IPS-20b (cell line): ENCODE results near the gene CABLES1.

Source experiments
- H3K27ac ChIP-seq: one replicate; pipeline ENCODE4 v1.5.1; 2013; ENCODE audit warnings: low read length
- H3K27me3 ChIP-seq: 2 replicates; pipeline ENCODE4 v1.6.1; 2013; ENCODE audit warnings: mild to moderate bottlenecking, low read length, inconsistent platforms; ENCODE audit not compliant: insufficient read depth
- H3K36me3 ChIP-seq: 2 replicates; pipeline ENCODE4 v1.6.1; 2013; ENCODE audit warnings: low read depth, mild to moderate bottlenecking, inconsistent platforms, low read length, moderate library complexity; ENCODE audit not compliant: insufficient read depth
- H3K4me1 ChIP-seq: 2 replicates; pipeline ENCODE4 v1.6.1; 2013; ENCODE audit warnings: mild to moderate bottlenecking, control low read depth, inconsistent platforms, low read length, moderate library complexity; ENCODE audit not compliant: insufficient read depth
- H3K4me3 ChIP-seq: 2 replicates; pipeline ENCODE4 v1.5.1; 2013; ENCODE audit warnings: mild to moderate bottlenecking, low read length, inconsistent platforms
- H3K9ac ChIP-seq: 2 replicates; pipeline ENCODE4 v1.6.1; 2013; ENCODE audit warnings: low read depth, mild to moderate bottlenecking, inconsistent platforms, low read length, moderate library complexity
- H3K9me3 ChIP-seq: 2 replicates; pipeline ENCODE4 v1.6.1; 2013; ENCODE audit warnings: mild to moderate bottlenecking, low read depth, low read length, inconsistent platforms; ENCODE audit not compliant: insufficient read depth

CABLES1 gene

GRCh38 chr18:23177433-23178072 lies 42.3 kb downstream of the CABLES1 start:
- Histone ChIP-seq H3K36me3 (0 out of 2 replicates have a peak, but pooled peaks cover 6% of the 10 kb centered on the region), H3K27ac (no peak overlapping the region), H3K4me1 (peaks cover 9% of the 10 kb centered on the region; the same call in 1 of the 2 replicates), H3K9ac (no peak overlapping the region), H3K4me3 (no peak overlapping the region), H3K27me3 (no peaks in the 10 kb centered on the region), H3K9me3 (no peaks in the 10 kb centered on the region)

- Histone ChIP-seq H3K27ac (no peak overlapping the region), H3K4me1 (peaks cover 4% of the 10 kb centered on the region; the same call in 1 of the 2 replicates), H3K36me3 (0 out of 2 replicates have a peak, but pooled peaks cover 6% of the 10 kb centered on the region), H3K9me3 (no peaks in the 10 kb centered on the region), H3K27me3 (no peaks in the 10 kb centered on the region), H3K9ac (no peak overlapping the region), H3K4me3 (no peak overlapping the region)
These were observed 42.9 kb downstream of the CABLES1 start for GRCh38 chr18:23178201-23178600.

- no peaks in the 10 kb centered on the region for H3K9me3 ChIP-seq
- no peak overlapping the region for H3K27ac ChIP-seq
- 0 out of 2 replicates have a peak, but pooled peaks cover 6% of the 10 kb centered on the region for H3K36me3 ChIP-seq
- H3K4me3 ChIP-seq, result no peak overlapping the region
- H3K27me3 ChIP-seq, result no peaks in the 10 kb centered on the region
- peaks cover 4% of the 10 kb centered on the region; the same call in 1 of the 2 replicates for H3K4me1 ChIP-seq
- no peak overlapping the region for H3K9ac ChIP-seq
These were observed 43.4 kb downstream of the CABLES1 start for GRCh38 chr18:23178661-23179081.

GRCh38 chr18:23179416-23179815 lies 44.1 kb downstream of the CABLES1 start:
- Histone ChIP-seq H3K4me3 (no peak overlapping the region), H3K27ac (peak overlapping the region; percentile 8), H3K9me3 (no peaks in the 10 kb centered on the region), H3K36me3 (0 out of 2 replicates have a peak, but pooled peaks cover 6% of the 10 kb centered on the region), H3K4me1 (peaks cover 7% of the 10 kb centered on the region; the same call in 1 of the 2 replicates), H3K27me3 (no peaks in the 10 kb centered on the region), H3K9ac (no peak overlapping the region)

- H3K36me3 ChIP-seq, result 0 out of 2 replicates have a peak, but pooled peaks cover 6% of the 10 kb centered on the region
These were observed 46.3 kb downstream of the CABLES1 start for GRCh38 chr18:23181547-23181946.

GRCh38 chr18:23182606-23183005 lies 47.3 kb downstream of the CABLES1 start:
- Histone ChIP-seq H3K9me3 (no peaks in the 10 kb centered on the region), H3K4me3 (no peak overlapping the region), H3K4me1 (peaks cover 5% of the 10 kb centered on the region; the same call in 1 of the 2 replicates), H3K9ac (no peak overlapping the region), H3K27ac (no peak overlapping the region), H3K27me3 (no peaks in the 10 kb centered on the region), H3K36me3 (0 out of 2 replicates have a peak, but pooled peaks cover 6% of the 10 kb centered on the region)

More at GRCh38 chr18:23181547-23181946, 46.3 kb downstream of the CABLES1 start:
- Histone ChIP-seq H3K27me3 (no peaks in the 10 kb centered on the region), H3K9ac (no peak overlapping the region), H3K9me3 (no peaks in the 10 kb centered on the region), H3K4me3 (no peak overlapping the region), H3K4me1 (peaks cover 7% of the 10 kb centered on the region; the same call in 1 of the 2 replicates), H3K27ac (no peak overlapping the region)

- 0 out of 2 replicates have a peak, but pooled peaks cover 6% of the 10 kb centered on the region for H3K36me3 ChIP-seq
- no peaks in the 10 kb centered on the region for H3K27me3 ChIP-seq
- no peaks in the 10 kb centered on the region for H3K9me3 ChIP-seq
- no peak overlapping the region for H3K27ac ChIP-seq
- H3K4me1 ChIP-seq, result peaks cover 9% of the 10 kb centered on the region; the same call in 1 of the 2 replicates
- H3K9ac ChIP-seq, result no peak overlapping the region
- no peak overlapping the region for H3K4me3 ChIP-seq
These were observed 48.3 kb downstream of the CABLES1 start for GRCh38 chr18:23183411-23184150.

- Histone ChIP-seq H3K4me1 (peaks cover 9% of the 10 kb centered on the region; the same call in 1 of the 2 replicates), H3K9ac (no peak overlapping the region), H3K27ac (no peak overlapping the region), H3K36me3 (peaks cover 21% of the 10 kb centered on the region; the same call in 1 of the 2 replicates), H3K9me3 (no peaks in the 10 kb centered on the region), H3K4me3 (no peak overlapping the region), H3K27me3 (no peaks in the 10 kb centered on the region)
These were observed 51.5 kb downstream of the CABLES1 start for GRCh38 chr18:23186781-23187180.

- H3K4me3 ChIP-seq, result no peak overlapping the region
- no peak overlapping the region for H3K27ac ChIP-seq
- no peak overlapping the region for H3K9ac ChIP-seq
- no peaks in the 10 kb centered on the region for H3K9me3 ChIP-seq
- peaks cover 16% of the 10 kb centered on the region; the same call in 1 of the 2 replicates for H3K36me3 ChIP-seq
- H3K27me3 ChIP-seq, result no peaks in the 10 kb centered on the region
- peaks cover 9% of the 10 kb centered on the region; the same call in 1 of the 2 replicates for H3K4me1 ChIP-seq
These were observed 52.9 kb downstream of the CABLES1 start for GRCh38 chr18:23188068-23188760.

GRCh38 chr18:23189099-23189498 lies 53.8 kb downstream of the CABLES1 start:
- Histone ChIP-seq H3K9me3 (no peaks in the 10 kb centered on the region), H3K4me1 (peaks cover 10% of the 10 kb centered on the region), H3K36me3 (peaks cover 16% of the 10 kb centered on the region; the same call in 1 of the 2 replicates), H3K27me3 (no peaks in the 10 kb centered on the region), H3K27ac (no peak overlapping the region), H3K9ac (no peak overlapping the region), H3K4me3 (no peak overlapping the region)
